ENCODE data around the gene DHRSX.

GRCh38 chrX:2374086-2374485, 126.7 kb downstream of the DHRSX start:
- TF ChIP-seq CTCF (IDR thresholded peaks at IDR 0.05; ENCODE audit: insufficient read depth, low read depth, low read length): no peak
- TF ChIP-seq EZH2 (IDR thresholded peaks at IDR 0.05; ENCODE audit: insufficient read depth, low read length): no peak
